Type B pancreatic cell (in vitro differentiated cells): ENCODE results near the gene MIDN. TPM values are rescaled to one million over a fixed set of nuclear protein-coding genes. Genes with fewer than 3 reads are reported as not detected.

Source experiments
- DNase-seq: peaks from one replicate; pipeline ENCODE4 v3.0.0; 2021; ENCODE audit warnings: mixed read lengths; ENCODE audit not compliant: unreplicated experiment; ENCODE audit errors: extremely low spot score
- H3K27ac Mint-ChIP-seq: 2 replicates; pipeline ENCODE4 v1.8.0; 2021; ENCODE audit warnings: mild to moderate bottlenecking, mixed read lengths
- H3K27me3 Mint-ChIP-seq: 2 replicates; pipeline ENCODE4 v1.8.0; 2021; ENCODE audit warnings: mixed read lengths
- H3K36me3 Mint-ChIP-seq: 2 replicates; pipeline ENCODE4 v1.8.0; 2021; ENCODE audit warnings: mixed read lengths
- H3K4me1 Mint-ChIP-seq: one replicate; pipeline ENCODE4 v1.8.0; 2021; ENCODE audit warnings: mixed read lengths; ENCODE audit not compliant: unreplicated experiment
- H3K4me3 Mint-ChIP-seq: 2 replicates; pipeline ENCODE4 v1.8.0; 2021; ENCODE audit warnings: mild to moderate bottlenecking, mixed read lengths
- H3K9me3 Mint-ChIP-seq: 2 replicates; pipeline ENCODE4 v1.8.0; 2021; ENCODE audit warnings: mixed read lengths
- total RNA-seq: library from RNA; stranded (reverse); gene quantifications from 2 replicates; pipeline ENCODE4 v1.2.1, GENCODE V29; 2021; ENCODE audit warnings: low replicate concordance
- TF ChIP-seq, protein P1 (sequence below): fragments of 200-600 bp; sonication (generic); conservative IDR thresholded peaks from 2 replicates; pipeline ENCODE4 v1.5.0; 2021; ENCODE audit warnings: antibody characterized with exemption, mild to moderate bottlenecking

Gene MIDN
- total RNA-seq, 1 donor from 2014 or later: 122 TPM

DNA sequence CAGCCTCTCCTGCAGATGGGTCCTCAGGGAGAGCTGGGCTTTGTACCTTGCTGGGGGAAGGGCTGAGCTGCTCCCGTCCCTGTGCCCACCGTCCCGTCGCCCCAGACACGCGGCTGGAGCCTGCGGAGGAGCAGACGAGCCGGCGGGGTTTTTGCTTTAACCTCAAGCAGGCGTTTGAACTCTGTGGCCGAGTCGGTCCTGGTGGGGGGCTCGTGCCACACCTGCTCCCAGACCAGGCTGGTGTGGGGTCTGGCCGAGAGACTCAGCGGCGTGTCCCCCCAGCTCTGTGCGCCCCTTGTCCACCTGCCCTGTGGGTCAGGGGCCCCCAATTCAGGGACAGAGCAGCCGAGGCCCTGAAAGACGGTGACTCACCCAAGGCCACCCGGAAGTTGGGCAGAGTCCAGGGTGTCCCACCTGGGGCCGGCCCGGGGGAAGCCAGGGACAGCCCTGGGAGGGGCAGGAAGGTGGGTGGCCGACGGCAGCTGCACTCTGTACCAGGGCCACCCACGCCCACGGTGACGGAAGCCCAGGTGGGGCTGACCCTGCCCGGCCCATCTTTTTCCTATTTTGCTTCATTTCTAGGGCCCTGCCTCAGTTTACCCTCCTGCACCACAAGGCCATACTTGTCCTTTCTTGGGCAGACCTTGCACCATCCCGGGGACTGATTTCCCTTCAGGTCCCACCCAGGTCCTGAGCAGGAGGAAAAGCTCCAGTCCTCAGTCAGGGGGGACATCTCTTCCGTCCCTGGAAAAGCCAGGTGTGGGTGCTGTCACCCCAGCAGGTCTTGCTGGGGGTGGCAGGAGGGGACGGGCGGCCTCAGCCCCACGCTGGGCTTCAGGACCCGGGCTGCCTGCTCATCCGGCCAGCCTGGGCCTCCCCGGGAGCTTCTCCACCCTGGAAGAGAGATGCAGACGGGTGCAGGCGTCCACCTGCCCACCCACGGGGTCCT, 42.6 kb downstream of the MIDN start:
- no peaks in the 10 kb centered on the region for H3K36me3 Mint-ChIP-seq
- TF ChIP-seq, protein P1, sequence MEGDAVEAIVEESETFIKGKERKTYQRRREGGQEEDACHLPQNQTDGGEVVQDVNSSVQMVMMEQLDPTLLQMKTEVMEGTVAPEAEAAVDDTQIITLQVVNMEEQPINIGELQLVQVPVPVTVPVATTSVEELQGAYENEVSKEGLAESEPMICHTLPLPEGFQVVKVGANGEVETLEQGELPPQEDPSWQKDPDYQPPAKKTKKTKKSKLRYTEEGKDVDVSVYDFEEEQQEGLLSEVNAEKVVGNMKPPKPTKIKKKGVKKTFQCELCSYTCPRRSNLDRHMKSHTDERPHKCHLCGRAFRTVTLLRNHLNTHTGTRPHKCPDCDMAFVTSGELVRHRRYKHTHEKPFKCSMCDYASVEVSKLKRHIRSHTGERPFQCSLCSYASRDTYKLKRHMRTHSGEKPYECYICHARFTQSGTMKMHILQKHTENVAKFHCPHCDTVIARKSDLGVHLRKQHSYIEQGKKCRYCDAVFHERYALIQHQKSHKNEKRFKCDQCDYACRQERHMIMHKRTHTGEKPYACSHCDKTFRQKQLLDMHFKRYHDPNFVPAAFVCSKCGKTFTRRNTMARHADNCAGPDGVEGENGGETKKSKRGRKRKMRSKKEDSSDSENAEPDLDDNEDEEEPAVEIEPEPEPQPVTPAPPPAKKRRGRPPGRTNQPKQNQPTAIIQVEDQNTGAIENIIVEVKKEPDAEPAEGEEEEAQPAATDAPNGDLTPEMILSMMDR: no peak
- no peak for DNase-seq

DNA sequence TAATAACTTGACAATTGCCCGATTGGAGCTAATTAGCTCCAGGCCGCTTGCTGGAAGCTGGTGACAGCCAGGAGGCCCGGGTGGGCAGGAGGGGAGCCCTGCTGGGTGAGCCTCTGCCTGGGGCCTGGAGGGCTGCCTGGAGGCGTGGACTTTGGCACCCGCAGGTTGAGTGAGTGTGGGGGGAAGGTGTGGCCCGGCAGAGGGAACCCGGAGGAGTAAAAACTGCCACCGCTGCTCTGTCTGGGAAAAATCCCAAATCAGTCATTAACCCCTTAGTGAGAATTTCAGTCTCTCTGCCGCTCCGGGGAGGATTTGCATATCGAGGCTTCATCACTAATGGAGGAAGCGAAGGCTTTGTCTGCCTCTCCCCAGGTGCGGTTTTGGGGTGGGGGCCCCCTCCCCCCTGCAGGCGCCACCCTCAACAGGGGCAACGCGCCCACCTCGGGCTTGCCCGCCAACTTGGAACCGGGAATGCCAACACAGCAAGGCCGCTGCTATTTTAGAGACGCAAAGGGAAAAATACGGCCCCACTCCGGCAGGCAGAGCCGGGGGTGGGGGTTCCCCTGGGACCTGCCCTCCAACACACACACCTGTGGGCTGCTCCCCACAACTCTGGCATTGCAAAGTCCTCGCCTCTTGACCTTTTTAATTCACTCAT, 43.5 kb downstream of the MIDN start:
- no peaks in the 10 kb centered on the region for H3K4me1 Mint-ChIP-seq
- no peak overlapping the region for H3K4me3 Mint-ChIP-seq
- H3K27ac Mint-ChIP-seq: no peak overlapping the region
- DNase-seq: no peak
- TF ChIP-seq, protein P1: no peak
- H3K9me3 Mint-ChIP-seq: no peaks in the 10 kb centered on the region
- no peaks in the 10 kb centered on the region for H3K36me3 Mint-ChIP-seq
- H3K27me3 Mint-ChIP-seq: no peaks in the 10 kb centered on the region

More for the DNA sequence above, 42.6 kb downstream of the MIDN start:
- Mint-ChIP-seq H3K27ac (no peak overlapping the region), H3K4me3 (no peak overlapping the region), H3K4me1 (no peaks in the 10 kb centered on the region), H3K27me3 (no peaks in the 10 kb centered on the region), H3K9me3 (no peaks in the 10 kb centered on the region)

DNA sequence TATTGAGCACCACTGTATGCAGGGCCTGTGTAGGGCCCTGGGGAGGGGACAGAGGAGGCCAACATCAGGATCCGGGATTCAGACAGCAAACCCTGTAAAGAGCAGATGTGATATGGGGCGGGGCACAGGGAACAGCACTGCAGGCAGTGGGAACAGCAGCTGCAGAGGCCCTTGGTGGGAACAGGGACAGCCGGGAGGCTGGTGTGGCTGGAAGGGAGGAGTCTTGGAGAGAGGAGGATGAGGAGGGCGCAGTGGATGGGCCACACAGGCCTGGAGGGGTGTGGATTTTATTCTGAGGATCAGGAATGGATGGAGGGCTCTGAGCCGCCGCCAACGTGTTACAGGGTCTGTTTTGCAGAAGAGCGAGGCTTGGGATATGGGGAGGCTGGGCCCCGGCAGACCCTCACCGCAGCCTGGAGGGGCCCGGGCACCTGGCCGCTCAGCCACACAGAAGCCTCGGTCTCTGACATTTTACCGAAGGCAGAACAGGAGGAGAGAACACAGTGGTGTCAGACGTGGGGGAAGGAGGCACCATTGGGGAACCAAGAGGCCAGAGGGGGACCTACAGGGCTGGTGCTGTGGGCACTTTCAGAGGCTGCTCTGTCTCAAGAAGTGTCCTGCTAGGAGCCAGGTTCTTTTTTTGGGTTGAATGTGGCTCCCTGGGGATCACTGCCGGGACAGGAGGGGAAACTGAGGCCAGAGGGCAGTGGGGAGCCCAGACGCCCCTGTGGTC, 44.2 kb downstream of the MIDN start:
- TF ChIP-seq, protein P1: no peak
- Mint-ChIP-seq H3K36me3 (no peaks in the 10 kb centered on the region), H3K9me3 (no peaks in the 10 kb centered on the region), H3K4me3 (no peak overlapping the region), H3K27me3 (no peaks in the 10 kb centered on the region), H3K27ac (no peak overlapping the region), H3K4me1 (peaks cover 3% of the 10 kb centered on the region)
- no peak for DNase-seq

DNA sequence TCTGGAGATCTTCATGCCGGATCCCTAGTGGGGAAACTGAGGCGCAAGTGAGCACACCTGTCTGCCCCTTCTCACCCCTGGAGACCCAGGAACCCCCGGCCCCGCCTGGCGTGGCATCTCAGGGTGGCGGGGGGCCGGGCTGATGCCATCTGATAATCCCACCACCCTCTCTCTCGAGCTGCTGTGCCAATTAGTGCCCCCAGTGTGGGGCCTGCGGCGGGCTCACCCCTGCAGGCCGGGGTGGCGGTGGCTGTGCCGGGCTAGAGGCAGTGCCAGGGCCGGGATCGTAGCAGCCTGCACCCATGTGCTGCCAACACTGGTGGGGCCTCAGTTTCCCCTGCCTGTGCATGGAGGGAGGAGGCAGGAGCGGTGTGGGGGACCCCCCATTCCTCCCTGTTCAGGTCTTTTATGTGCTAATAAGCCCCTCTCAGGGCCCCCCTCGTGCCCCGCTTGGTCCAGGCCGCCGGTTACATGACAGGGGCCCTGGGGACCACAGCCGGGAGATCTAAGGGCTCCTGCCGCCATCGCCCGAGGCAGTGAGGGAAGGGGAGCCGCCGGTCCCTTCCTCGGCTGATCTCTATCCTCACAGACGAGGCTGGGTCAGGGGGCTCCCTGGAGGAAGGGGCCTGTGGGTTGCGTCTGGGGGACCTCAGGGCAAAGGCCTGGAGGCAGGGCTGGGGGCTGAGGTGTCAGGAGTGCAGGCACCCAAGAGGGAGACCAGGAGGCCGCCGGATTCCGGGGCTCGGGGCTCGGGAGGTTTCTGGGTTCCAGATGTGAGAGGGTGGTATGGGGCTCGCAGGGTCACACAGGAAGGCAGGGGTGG, 45.6 kb downstream of the MIDN start:
- H3K4me3 Mint-ChIP-seq: no peak overlapping the region
- H3K36me3 Mint-ChIP-seq: no peaks in the 10 kb centered on the region
- no peak for DNase-seq
- H3K9me3 Mint-ChIP-seq: no peaks in the 10 kb centered on the region
- no peaks in the 10 kb centered on the region for H3K27me3 Mint-ChIP-seq
- H3K4me1 Mint-ChIP-seq: peaks cover 3% of the 10 kb centered on the region
- TF ChIP-seq, protein P1: no peak
- no peak overlapping the region for H3K27ac Mint-ChIP-seq

DNA sequence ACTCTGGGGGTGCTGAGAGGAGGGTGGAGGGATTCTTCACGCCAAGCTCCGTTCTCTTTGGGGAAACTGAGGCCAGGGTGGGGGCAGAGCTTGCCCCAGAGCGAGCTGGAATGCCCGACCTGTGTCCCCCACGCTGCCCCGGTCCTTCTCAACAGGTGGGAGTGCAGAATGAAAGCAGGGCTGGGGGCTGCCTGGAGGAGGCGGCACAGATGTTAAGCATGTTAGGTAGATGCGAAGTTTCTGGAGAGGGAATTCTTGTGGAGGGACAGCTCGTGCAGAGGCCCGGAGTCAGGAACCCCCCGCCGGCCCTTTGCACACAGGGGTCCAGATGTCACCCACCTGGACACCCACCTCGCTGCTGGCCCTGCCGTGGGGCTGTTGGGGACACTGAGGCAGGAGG, 46.3 kb downstream of the MIDN start:
- Mint-ChIP-seq H3K36me3 (no peaks in the 10 kb centered on the region), H3K4me1 (peaks cover 3% of the 10 kb centered on the region), H3K4me3 (no peak overlapping the region), H3K27ac (no peak overlapping the region), H3K9me3 (no peaks in the 10 kb centered on the region), H3K27me3 (no peaks in the 10 kb centered on the region)
- DNase-seq: no peak
- TF ChIP-seq, protein P1: no peak
